GM21619 (cell line): ENCODE data around the gene ACTL8.

ENCODE experiments used
- ATAC-seq: cut with Tn5 transposase; IDR thresholded peaks from one replicate; pipeline ENCODE4 v1.9.1; 2021; ENCODE audit not compliant: unreplicated experiment

ACTL8 gene

GRCh38 chr1:17755120-17755519 is at the start of gene ACTL8:
TSS of gene ACTL8 (plus strand) at chr1:17755333. CDS start at chr1:17823009, 67,676 bp downstream.
- no peak for ATAC-seq

DNA sequence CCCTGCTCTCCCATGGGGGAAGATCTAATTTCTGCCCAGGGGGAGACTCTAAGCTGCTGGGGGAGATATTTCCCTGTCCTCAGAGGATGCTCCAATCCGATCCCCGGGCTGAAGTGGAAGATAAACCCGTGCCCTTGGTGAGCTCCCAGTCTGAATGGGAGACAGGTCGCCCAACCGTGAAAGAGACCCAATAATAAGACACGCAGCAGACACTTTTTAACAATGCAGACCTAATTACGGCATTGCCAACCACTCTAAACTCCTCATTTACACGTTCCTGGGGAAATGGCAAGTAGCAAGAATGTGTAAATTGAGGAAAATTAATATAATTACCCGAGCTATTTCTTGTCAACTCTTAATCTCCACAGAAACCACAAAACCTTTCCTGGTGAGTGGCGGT is 48.7 kb upstream of the ACTL8 start:
- ATAC-seq: no peak

- no peak for ATAC-seq
These were observed 45.2 kb upstream of the ACTL8 start for GRCh38 chr1:17709981-17710380.

DNA sequence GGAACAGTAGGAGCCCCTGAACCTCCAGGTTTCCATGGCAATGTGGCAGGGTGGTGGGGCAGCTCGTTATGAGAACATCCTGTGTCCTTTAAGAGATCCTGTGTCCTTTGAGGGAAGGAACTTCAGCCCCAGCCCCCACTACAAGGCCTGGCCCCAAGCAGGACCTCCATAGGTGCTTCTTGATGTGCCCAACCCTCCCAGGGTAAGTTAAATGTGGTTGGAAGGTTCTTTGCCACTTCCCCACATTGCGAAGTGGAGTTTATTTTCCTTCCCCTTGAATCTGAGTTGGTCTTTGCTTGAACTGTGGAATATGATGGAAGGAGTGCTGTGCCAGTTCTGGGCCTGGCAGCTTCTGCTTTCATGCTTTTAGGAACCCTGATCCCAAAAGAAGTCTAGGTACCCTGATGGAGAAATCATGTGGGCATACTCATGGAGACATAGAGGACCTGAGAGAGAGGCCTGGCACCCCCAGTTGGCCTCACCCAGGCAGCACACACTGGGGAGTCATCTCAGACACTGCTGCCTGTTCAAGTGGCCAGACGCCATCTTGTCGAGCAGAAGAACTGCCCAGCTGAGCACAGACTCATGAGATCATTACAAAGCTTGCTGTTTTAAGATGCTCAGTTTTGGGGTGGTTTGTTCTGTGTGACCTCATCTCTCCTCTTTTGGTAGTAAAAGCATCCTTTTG is 44.1 kb upstream of the ACTL8 start:
- no peak for ATAC-seq

- ATAC-seq: no peak
These were observed 43.6 kb upstream of the ACTL8 start for GRCh38 chr1:17711577-17711910.

- no peak for ATAC-seq
These were observed 43.2 kb upstream of the ACTL8 start for GRCh38 chr1:17711941-17712340.

DNA sequence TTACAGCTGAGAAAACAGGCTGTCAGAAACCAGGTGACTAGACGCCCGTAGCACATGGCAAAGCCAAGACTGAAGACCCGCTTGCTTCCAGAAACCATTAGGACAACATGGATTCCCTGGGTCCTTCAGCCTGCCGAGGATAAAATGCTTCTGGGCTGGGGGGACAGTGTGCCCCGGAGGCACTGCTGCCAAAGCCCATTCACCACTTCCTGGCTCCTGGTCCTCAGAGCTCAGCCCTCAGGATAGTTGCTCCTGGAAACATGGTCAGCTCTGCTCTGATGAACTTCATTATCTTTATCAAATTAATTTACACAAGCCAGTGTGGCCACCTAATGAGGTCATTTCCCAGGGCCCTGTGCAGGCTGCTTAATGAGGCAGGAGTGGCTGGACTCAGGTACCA is 41.1 kb upstream of the ACTL8 start:
- ATAC-seq: no peak

DNA sequence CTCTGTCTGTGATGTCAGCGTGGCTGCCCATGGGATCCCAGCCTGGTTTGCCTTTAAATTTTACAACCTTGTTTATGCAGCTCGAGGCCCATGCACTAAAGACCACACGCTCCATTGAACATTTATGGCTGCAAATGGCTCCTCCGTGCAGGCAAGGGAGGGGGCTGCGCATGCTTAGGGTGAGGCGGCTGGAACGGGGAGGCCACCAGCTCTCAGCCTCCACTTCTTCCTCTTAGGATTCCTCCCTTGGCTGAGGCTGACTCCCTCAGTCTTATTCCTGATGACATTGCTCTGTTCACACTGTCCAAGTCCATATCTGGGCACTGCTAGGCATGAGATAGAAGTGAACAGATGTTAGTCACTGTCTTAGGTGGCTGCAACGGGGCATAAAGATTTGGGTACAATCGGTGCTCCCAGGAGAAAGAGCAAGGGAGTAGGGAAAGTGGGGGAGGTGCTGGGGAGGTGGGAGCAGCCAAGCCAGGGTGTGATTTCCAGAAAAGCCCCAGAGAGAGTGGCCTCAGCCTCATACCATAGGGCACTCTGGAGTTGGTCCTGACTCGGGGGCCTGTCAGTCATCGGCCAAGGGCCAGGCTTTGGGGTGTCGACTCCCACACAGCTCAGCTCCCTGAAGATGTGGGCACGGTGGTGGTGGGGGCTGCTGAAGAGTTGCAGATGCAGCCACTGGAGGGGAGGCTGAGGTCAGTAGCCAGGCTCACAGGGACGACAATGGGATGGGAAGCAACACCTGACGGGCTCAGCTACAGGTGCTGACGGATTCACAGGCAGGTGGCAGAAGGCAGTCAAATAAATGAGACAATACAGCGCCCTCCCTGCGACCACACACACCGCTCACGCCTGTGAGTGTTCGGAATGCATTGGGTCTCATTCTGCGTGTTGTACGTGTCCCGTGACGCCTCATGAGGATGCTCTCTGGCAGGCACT is 37.3 kb upstream of the ACTL8 start:
- no peak for ATAC-seq

DNA sequence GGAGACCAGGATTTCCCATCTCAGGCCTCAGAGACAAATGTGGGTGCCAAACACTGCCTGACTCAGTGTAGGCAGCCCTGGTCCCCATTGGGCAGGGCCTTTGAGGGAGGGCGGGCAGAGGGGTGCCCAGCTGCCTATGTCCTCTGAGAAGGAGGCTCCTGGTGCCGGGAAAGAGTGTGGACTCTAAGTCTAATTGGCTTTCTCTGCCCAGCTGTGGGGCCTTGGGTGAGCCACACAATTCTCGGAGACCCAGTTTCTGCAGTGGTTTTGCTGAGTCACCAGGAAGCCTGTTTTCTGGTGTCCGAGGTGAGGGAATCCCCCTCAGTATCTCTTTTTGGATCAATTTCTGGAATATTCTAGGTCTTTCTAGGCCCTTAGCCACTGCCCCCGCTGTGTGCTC is 35.3 kb upstream of the ACTL8 start:
- no peak for ATAC-seq

- ATAC-seq: no peak
These were observed 33.7 kb upstream of the ACTL8 start for GRCh38 chr1:17721444-17721843.

GRCh38 chr1:17723684-17724083 is 31.4 kb upstream of the ACTL8 start:
- ATAC-seq: no peak

GRCh38 chr1:17724150-17724549 is 31.0 kb upstream of the ACTL8 start:
- ATAC-seq: no peak

DNA sequence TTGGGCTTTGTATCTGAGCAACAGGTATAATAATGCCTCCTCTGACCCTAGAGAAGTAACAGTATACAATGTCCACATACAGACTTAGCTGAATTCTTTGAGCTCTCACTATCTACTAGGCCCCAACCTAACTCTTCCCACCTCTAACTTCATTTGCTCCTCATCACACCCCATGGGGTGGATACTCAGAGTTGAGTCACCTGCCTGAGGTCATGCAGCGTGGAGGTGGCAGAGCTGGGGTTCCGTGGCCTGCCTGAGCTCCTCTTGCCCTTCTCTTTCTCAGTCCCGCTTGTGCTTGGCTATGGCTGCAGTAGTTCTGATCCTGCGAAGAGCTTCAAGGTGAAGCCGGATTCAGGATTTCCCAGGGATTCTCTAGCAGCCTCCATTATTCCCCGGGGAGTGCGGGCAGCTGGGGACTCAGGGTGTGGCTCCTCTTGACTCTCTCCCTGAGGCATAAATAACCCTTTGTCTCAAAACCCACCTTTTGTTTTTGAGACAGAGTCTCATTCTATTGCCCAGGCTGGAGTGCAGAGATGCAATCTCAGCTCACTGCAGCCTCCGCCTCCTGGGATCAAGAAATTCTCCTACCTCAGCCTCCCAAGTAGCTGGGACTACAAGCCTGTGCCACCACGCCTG is 29.9 kb upstream of the ACTL8 start:
- no peak for ATAC-seq

GRCh38 chr1:17725811-17726582 is 29.1 kb upstream of the ACTL8 start:
- no peak for ATAC-seq

DNA sequence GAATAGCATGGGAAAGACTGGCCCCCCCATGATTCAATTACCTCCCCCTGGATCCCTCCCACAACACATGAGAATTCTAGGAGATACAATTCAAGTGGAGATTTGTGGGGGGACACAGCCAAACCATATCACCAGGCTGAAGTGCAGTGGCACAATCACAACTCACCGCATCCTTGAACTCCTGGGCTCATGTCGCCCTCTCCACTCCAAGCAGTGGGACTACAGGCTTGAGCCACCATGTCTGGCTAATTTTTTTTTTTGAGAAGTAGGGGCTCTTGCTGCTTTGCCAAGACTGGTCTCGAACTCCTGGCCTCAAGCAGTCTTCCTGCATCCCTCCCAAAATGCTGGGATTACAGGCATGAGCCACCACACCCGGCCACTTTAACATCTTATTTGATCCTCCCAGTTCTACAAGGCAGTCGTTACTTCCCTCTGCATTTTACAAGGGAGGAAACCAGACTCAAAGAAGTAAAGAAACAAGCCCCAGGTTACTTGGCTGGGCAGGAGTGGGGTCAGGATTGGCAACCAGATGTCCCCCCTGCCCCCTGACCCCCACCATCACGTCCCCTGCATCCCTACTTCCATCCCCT is 26.9 kb upstream of the ACTL8 start:
- no peak for ATAC-seq

DNA sequence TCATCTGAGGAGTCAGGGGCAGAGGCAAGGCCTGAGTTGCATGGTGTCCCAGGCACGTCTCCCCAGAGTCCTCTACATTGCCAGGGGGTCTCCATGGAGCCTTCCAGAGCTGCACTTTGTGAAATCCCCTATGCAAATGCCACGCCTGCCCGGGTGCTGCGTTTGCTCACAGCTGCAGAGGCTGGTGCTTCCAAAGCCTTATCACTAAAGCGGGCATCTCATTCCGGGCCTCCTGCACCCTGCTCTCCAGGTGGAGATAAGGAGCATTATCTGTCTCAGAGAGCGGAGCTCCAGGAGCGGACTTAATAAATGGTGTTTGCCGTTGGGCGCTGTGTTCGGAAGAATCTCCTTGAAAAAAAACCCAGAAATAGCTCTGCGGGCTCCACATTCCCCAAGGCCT is 25.9 kb upstream of the ACTL8 start:
- ATAC-seq: no peak

DNA sequence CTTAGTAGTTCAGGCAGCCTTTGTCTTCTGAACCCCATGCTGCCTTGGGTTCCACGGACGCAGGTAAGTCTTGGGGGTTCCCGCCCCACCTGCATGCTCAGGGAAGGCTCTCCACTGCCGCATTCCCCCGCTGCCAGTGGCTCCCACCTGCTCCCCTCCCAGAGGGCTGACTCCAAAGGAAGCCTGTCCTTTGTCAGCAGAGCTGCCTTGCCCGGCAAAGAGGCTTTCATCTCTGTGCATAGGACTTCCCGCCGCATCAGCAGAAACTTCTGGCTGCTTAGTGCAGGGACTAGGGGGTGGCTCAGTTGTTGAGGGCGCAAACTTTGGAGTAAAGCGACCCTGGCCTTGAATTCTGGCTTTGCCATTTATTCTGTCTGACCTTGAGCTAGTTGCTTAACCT is 25.2 kb upstream of the ACTL8 start:
- ATAC-seq: no peak

DNA sequence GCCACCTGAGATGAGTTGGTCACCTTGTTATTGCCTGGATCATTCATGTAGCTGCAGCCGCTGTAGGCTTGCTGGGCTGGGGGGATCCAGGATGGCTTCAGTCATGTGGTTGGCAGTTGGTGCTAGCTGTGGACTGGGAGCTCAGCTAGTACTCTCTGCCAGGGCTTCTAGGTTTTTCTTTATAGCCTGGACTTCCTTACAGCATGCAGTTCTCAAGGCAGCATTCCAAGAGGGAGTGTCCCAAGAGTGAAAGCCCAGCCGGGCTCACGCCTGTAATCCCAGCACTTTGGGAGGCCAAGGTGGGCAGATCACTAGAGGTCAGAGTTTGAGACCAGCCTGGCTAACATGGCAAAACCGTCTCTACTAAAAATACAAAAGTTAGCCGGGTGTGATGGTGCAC is 23.7 kb upstream of the ACTL8 start:
- no peak for ATAC-seq

- ATAC-seq: no peak
These were observed 22.7 kb upstream of the ACTL8 start for GRCh38 chr1:17732475-17732874.

DNA sequence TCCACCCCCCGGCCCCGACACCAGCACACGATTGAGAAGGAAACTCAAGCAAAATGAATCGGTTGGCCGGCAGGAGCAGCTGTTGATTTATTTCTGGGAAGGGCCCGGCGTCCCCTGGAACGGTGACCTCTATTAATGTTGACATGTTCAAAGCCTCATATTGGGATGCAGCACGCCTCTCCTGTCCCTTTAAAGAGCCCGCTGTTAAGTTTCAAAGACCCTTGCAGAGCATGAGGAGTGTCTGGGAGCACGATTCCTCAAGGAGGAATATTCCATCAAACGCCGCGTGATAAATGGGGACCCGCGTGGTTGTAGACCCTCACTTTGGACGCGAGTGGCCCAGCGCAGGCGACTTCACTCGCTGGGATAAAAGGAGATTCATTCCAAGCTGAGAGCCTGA is 21.5 kb upstream of the ACTL8 start:
- no peak for ATAC-seq

DNA sequence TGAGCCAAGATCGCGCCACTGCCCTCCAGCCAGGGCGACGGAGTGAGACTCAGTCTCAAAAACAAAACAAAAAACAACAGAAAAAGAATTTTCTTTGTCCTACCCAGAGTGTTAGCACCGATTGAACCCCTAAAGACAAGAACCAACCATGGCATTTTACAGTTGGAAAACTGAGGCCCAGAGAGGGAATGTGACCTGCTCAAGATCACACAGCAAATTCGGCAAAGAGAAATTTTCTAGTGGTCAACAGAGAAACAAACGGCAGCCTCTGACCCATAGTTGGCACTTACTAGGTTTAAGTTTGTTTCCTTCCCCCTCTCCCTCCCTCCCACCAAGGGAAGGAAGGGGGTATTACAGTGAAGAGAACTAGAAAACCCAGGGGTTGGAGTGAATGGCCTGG is 20.5 kb upstream of the ACTL8 start:
- ATAC-seq: no peak
